HG02588 (cell line): ENCODE data around the gene TSPAN9.

Experiments
- ATAC-seq: cut with Tn5 transposase; IDR thresholded peaks from one replicate; pipeline ENCODE4 v1.9.1; 2021; ENCODE audit warnings: mild to moderate bottlenecking, moderate library complexity; ENCODE audit not compliant: unreplicated experiment

TSPAN9 gene, protein sequence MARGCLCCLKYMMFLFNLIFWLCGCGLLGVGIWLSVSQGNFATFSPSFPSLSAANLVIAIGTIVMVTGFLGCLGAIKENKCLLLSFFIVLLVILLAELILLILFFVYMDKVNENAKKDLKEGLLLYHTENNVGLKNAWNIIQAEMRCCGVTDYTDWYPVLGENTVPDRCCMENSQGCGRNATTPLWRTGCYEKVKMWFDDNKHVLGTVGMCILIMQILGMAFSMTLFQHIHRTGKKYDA

DNA sequence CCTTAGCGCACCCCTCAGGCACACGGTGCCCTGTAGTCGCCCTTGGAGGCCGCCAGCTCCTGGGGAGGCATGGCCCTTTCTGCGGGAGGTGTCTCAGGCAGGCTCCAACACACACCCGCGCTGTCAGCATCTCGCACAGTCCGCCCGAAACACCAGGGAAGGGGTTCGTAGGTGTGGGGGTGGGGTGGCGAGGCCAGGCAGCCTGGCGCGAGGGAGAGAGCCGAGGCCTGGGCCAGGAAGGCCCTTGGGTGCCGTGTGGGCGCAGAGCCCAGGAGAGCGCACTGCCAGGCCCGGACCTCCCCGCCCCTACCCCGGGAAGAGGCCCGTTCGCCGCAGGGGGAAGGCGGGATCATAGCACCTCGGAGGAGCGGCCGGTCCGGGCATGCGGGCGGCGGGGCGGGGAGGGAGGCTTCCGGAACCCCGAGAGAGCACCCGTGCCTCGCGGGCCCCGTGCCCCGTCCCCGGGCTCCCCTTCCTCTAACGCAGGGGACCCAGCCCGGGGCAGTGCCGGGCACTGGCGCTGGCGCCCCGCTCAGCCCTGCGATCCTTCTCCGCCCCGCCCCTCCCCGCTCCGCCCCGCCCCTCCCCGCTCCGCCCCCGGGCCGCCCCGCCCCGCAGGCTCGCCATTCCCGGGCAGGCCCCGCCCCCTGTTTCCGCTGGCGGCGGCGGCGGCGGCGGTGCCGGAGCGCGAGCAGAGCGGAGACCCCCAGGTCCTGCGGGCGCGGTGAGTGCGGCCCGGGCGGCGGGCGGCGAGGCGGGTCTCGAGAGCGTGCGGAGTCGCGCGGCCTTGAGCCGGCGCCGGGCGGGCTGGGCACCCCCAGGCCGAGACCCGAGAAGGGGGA lies at the start of gene TSPAN9:
Gene TSPAN9 (plus strand): TSS at position 650 of the 842 bp plus-strand sequence. CDS start 123,815 bp downstream, outside the sequence.
- peak; percentile 71 for ATAC-seq

- no peak for ATAC-seq
Measured at GRCh38 chr12:3028108-3028507, 49.1 kb upstream of the TSPAN9 start.

DNA sequence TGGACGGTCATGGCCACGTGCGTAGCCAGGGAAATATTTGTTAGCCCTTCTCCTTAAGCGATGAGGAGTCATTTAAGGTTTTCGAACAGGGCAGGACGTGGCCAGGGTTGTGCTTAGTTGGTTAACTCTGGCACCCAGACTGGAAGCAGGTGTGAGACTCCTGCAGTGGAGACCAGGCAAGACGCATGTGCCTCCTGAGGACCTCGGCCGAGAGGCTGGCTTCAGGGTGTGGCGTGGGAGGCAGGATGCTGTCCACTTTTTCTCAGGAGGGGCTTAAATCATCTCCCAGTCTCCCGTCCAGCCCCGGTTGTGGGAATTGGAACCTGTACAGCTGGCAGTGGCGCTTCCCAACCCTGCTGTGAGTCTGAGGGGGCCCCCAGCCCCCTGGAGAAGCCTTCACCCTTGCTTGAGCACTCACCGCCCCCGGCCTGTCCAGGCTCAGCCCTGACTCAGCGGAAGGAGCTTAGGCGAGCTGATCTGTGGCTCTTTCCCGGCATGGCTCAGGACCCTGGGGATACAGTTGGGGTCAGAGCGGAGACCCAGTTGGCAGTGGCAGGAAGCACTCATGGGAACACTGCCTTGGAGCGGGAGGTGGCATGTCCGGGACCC lies 46.3 kb upstream of the TSPAN9 start:
- no peak for ATAC-seq

- no peak for ATAC-seq
Measured at GRCh38 chr12:3032161-3032560, 45.0 kb upstream of the TSPAN9 start.

DNA sequence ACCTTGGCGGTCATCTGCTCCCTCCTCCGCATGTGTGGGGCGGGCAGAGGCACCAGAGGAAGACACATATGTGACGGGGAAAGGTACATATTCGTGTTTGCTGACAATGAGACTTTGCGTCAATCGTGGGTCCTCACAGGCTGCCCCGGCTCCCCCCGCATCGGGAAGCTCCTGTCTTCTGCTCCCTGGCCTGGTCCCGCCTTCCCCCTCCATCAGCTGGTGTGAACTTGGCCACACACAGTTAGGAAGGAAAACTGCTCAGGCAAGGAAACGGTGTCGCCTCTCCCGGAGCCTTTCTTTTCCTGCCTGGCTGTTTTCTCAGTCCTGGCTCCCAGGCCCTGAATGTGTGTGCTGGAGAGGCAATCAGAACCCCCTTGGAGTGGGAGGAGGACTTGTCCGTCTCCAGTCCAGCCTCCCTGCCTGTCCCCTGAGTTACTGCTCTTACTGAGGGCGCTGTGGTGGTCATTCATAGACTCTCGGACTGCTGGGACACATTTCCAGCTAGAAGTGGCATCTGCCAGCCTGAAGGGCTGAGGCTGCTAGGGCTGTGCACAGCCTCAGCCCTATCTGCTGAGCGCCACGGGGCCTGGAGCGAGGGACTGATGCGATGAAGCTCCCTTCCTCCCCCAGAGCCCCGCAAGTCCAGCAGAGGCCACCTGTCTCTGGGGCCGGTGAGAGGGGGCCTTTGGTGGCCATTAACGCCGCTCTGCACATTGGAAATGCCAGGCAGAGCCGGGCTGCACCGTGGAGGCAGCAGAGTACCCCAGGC lies 44.2 kb upstream of the TSPAN9 start:
- no peak for ATAC-seq

GRCh38 chr12:3033539-3033867 lies 43.7 kb upstream of the TSPAN9 start:
- ATAC-seq: no peak

DNA sequence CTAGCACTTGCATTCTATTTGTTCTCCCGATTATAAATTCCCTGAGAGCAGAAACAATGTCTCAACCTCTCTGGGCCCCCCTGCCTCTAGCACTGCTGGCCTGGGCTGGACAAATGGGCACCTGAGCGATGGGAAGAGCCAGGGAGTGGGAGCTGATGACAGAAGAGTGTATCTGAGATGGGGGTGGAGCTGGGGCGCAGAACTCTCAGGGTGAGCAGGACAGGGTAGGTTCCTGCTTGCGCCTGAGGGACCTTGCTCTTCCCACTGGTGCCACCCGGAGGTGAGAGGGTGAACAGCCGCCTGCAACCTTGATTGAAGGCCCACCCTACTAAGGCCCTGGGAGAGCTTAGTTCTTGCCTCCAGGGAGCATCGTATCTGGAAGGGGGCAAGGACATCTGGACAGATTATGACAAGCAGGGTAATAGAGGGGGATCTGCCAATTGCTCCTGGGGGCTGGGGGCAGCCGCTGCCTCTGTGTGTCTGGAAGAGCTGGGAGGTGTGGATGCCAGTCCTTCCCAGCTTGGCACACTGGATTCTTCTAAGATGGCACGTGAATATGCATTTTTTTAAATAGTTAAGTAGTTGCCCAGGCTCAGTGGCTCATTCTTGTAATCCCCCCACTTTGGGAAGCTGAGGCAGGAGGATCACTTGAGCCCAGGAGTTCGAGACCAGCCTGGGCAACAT lies 43.0 kb upstream of the TSPAN9 start:
- no peak for ATAC-seq

GRCh38 chr12:3035171-3035570 lies 42.0 kb upstream of the TSPAN9 start:
- no peak for ATAC-seq

DNA sequence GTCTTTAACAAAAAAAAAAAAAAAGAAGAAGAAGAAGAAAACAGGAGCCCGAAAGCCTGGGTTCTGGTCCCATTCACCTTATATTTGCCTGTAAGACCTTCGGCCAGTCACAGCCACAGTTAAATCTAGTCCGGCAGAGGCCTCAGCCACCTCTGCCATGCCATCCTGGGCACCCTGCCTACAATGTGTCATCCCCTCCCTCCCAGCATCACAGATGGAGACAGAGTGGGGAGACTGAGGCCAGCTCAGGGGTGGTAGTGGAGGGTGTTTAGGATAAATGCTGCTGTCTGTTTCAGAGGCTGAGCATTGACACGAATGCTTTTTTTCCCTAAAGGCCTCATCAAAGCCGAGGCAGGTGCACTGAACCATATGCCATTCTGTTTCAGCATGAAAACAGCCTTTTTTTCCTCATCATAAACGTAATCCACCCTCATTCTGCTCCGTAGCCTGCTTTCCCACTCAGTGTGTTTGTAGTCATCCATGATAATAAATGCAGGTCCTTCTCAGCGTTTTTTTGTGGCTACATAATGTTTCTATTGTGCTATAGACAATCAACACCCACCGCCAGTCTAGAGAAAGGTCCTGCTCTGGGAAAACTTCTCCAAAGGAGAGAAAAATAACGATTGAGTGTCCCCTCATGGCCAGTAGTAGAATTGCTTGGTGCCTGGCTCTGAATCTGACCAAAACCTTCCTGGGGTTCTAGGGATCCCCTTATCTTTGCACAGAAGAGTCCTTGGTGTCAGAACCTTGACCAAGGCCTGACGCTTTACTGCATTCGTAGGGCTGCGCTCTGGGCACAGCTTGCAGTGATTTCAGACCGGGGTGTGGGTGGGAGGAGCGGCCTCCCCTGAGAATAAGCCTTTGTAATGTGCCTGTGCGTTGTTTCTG lies 41.1 kb upstream of the TSPAN9 start:
- ATAC-seq: no peak

- ATAC-seq: no peak
Measured at GRCh38 chr12:3036901-3037600, 40.1 kb upstream of the TSPAN9 start.

GRCh38 chr12:3038166-3038565 lies 39.0 kb upstream of the TSPAN9 start:
- no peak for ATAC-seq

DNA sequence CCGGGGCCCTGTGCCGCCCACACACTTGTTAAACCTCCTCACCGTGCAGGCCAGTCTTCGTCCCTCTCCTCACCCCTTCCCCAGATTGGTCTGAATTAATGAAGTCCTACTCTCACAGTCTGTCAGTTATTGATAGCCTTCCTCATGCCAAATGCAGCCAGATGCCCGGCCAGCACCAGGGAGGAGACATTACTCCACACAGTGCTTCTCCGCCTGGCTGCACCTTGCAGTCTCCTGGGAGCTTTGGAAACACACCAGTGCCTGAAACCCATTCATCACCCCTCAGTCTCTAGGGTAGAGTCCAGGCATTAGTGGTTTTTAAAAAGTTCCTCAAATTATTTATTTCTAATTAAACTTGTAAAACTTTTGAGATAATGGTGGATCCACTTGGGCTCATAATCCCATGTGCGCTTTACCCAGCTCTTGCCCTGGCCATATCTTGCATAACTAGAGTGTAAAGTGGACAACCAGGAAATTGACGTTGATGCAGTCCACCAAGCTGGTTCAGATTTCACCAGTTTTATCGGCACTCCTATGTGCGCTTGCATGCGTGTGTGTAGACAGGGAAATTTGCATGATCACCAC lies 38.2 kb upstream of the TSPAN9 start:
- ATAC-seq: no peak

GRCh38 chr12:3040026-3040656 lies 37.0 kb upstream of the TSPAN9 start:
- no peak for ATAC-seq

DNA sequence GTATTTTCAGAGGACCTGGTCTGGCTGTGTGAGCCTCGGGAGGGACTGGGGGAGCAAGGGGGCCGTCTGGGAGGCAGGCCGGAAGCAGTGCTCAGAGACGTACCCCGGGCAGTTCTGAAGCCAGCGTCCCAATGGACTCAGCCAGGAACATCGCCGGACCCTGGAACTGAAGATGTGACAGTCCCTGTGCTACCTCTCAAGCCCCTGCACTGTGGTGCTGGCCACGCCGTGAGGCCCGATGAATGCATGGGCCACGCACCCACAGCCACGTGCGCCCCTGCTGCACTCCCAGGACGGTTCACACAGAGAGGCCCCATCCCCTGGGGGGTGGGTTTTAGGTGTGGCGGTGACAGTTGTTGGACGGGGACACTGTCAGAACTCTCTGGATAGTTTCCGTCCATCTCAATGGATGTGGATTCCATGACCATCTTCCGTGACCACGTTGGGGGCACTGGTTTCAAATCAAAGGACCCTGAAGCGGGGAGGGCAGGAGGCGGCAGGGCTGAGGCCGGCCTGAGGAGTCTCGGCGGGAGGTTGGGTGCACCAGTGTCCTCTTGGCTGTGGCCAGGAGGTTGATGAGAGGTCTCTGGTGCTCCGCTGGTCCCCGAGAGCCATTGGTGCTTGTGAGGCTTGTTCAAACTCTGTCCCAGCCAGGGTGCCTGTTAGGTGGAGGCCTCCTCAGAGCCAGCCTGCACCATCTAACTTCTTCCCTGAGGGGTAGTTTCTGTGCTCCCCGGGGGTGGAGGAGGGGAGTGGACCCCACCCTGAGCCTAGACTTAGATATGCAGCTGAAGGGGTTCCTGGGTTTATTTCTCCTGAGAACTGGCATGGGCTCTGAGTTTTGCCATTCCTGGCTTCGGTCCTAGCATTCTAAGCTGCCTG lies 36.3 kb upstream of the TSPAN9 start:
- no peak for ATAC-seq

DNA sequence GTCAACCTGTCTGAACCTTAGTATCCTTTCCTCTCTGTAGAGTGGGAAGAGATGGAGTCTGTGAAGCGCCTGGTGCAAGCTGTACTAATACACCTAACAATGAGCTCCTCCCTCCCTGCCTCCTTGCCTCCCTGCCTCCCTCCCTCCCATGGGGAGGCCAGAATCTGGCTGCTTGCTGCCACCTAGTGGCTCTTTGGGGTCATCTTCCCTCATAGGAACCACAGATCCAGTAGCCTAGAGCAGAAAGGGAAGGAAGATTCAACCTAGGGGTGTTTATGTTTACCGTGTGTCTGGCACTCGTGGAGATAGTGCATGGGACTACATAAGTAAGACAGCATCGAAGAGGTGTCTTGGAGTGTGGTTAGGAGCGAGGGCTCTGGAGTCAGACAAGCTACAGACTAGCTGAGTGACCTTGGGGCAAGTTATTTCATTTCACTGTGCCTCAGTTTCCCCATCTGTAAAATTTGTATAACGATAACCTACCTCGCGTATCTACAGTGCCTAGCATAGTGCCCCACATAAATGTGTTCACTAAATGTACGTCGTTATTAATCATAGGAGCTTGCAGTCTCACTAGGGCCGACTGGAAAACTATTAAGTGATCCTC lies 35.5 kb upstream of the TSPAN9 start:
- ATAC-seq: no peak

DNA sequence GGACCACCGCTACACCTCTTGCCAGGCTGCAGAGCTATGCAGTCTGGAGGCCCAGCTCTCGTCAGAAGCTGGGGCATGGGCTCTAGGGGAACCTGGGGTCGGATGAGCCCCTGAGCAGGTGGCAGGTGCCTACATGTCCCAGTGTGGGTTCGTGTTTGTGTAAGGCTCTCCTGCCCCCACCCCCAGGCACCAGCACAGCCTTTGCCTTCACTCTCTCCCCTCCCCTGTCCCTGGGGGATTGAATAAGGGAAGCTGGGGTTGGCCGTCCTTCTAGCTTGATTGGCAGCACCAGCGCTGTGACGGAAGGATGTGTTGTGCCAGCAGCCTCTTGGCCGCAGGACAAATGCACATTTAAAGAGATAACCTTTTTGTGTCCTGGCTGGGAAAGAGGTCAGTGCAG lies 34.8 kb upstream of the TSPAN9 start:
- ATAC-seq: no peak

- no peak for ATAC-seq
Measured at GRCh38 chr12:3042826-3043225, 34.4 kb upstream of the TSPAN9 start.
